Ovary (tissue), 3 donors: ENCODE data around the gene THADA.

Experiments
- EP300 ChIP-seq: sonication (generic); formaldehyde crosslinking; IDR thresholded peaks from one replicate; pipeline ENCODE4 v1.6.1; 2017; ENCODE audit warnings: antibody characterized with exemption
- POLR2A ChIP-seq: fragments of 450-650 bp; IDR thresholded peaks from one replicate; pipeline ENCODE4 v1.6.1; 2017; ENCODE audit warnings: antibody characterized with exemption, mild to moderate bottlenecking, moderate library complexity
- TF ChIP-seq, protein P1 (sequence below), 3 donors: fragments of 450-650 bp in 2 of 3; fragments of 200-600 bp in 1 of 3; IDR thresholded peaks; one replicate each; pipeline versions ENCODE4 v1.5.1 to v1.8.0; 2016 to 2022; ENCODE audit warnings: antibody characterized with exemption in 3 of 3, mild to moderate bottlenecking in 1 of 3
- donor health status: DM: no; HTN: no; CAD: no.

DNA sequence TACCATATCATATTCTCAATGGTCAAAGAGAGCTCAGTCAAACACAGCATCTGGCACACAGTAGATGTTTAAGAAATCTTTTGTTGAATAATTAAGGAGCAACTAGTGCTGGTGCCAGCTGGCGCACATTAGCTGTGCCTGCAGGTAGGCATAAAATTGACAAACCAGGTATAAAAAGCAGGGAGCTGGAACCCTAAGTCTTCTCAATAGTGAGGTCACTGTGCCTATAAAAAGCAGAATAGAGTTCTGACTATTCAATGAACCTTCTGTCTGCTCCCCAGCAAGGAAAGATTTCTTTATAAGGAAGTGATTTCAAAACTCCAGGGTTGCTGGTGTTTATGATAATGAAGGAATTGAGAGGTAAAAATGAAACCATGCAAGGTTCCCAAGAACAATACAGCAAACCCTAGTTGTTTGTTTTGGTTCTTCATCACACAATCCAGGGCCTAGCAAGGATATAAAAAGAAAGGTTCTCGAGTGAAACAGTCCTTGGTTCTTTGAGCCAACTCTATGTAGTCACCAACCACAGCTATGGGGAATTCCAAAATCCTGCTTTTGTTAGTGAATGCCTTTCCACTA lies 76.1 kb downstream of the THADA start:
- TF ChIP-seq, protein P1, sequence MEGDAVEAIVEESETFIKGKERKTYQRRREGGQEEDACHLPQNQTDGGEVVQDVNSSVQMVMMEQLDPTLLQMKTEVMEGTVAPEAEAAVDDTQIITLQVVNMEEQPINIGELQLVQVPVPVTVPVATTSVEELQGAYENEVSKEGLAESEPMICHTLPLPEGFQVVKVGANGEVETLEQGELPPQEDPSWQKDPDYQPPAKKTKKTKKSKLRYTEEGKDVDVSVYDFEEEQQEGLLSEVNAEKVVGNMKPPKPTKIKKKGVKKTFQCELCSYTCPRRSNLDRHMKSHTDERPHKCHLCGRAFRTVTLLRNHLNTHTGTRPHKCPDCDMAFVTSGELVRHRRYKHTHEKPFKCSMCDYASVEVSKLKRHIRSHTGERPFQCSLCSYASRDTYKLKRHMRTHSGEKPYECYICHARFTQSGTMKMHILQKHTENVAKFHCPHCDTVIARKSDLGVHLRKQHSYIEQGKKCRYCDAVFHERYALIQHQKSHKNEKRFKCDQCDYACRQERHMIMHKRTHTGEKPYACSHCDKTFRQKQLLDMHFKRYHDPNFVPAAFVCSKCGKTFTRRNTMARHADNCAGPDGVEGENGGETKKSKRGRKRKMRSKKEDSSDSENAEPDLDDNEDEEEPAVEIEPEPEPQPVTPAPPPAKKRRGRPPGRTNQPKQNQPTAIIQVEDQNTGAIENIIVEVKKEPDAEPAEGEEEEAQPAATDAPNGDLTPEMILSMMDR (IDR thresholded peaks at IDR 0.05) = no peak
- TF ChIP-seq POLR2A (no peak), EP300 (no peak)
